Renal pelvis (tissue), 4 donors: Measurements from ENCODE around the gene BEAN1. TPM values are rescaled to one million over a fixed set of nuclear protein-coding genes. Genes with fewer than 3 reads are reported as not detected.
A peak's percentile ranks its signal among the peaks of the same experiment; 100 is the strongest.
"Not testable (repeated sequence)": the region's sequence is repeated elsewhere in the genome, so short reads cannot be mapped to it uniquely, and the experiment has no call there.

ENCODE experiments used
- DNase-seq: peaks from one replicate; pipeline ENCODE4 v3.0.0-alpha.2; 2013
- polyA plus RNA-seq, 3 donors: library from polyadenylated mRNA; unstranded; fragments of 120-200 nt; gene quantifications; one replicate each; pipeline ENCODE4 v1.2.1, GENCODE V29; 2013; ENCODE audit not compliant: insufficient read length in 3 of 3

BEAN1 gene
- polyA plus RNA-seq, 3 donors, result 1.5 to 3.8 (median 3.4) TPM

GRCh38 chr16:66503030-66503429, 75.9 kb downstream of the BEAN1 start:
- no peak for DNase-seq

- DNase-seq, result no peak
Measured at GRCh38 chr16:66503612-66504011, 76.5 kb downstream of the BEAN1 start.

DNA sequence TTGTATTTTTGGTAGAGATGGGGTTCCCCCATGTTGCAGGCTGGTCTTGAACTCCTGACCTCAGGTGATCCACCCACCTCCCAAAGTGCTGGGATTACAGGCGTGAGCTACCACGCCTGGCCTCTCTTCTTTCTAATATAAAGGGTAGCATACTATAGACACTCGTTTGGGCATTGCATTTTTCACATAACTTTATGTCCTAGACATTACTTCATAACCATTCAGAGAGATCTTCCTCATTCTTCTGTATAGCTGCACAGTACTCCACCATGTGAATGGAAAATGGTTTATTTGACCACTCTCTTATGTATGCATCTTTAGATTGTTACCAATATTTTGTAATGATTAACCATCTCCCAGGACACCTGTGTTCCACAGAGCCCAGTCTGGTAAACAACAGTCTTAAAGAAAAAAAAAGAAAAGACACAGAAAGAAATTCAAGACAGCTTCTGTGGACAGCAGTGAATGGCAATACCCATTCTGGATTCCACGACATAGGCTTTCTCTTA, 80.7 kb downstream of the BEAN1 start:
- no peak for DNase-seq

DNA sequence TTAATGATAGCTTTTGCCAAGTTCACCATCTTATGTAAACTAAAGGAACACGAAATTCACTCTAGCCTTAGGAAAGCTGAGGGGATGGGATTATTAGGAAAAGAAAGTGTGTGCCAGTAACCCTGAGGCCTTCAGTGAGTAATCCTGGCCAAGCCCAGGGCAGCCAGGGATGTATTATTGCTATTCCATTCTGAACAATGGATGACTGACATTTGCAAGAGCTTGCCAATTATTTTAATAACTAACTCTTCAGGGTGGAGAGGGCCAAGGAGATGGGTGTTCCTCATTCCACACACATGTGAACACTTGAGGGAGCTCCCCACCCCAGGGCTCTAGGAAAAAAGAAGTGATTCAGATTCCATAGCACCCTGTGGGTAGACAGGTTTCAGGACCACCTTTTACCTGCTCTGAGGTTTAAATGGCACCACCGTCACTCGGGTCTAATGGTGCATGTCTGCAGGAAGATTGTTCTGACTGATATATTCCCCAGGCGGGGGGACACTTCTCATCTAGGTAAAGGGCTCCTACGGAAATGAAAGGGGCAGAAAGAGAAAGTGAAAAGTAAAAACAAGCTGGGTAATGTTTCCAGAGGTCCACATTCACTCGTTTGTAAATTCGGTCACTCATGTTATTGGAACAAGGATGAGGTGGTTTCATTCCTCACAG, 81.3 kb downstream of the BEAN1 start:
- DNase-seq, result no peak

DNA sequence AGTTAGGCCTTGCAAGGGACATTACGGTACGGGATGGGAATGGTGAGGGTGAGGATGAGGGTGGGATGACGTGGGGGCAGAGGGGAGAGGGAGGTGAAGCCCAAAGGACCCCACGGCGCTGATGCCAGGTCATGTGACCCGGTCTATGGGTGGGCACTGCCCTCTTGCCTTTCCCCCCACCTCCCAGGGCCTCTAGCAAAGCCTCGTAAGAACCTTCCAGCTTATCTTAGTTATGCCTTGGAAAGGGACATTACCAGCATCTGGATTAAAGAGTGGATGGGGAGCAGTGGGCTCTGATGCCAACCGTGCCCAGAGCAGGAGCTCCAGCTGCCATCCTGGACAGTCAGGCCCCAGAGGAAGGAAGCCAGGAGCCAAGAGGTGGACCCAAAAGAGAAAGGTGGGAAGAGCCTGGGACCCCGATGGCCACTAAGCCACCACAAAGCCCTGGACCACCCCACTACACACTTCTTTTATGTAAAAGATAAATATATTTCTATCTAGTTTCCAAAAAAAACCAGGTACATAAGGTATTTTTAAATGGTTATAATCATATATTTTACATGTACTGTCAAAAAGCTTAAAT, 81.9 kb downstream of the BEAN1 start:
- DNase-seq, result no peak

GRCh38 chr16:66509576-66509975, 82.5 kb downstream of the BEAN1 start:
- DNase-seq, result no peak

- no peak for DNase-seq
Measured at GRCh38 chr16:66510298-66510697, 83.2 kb downstream of the BEAN1 start.

DNA sequence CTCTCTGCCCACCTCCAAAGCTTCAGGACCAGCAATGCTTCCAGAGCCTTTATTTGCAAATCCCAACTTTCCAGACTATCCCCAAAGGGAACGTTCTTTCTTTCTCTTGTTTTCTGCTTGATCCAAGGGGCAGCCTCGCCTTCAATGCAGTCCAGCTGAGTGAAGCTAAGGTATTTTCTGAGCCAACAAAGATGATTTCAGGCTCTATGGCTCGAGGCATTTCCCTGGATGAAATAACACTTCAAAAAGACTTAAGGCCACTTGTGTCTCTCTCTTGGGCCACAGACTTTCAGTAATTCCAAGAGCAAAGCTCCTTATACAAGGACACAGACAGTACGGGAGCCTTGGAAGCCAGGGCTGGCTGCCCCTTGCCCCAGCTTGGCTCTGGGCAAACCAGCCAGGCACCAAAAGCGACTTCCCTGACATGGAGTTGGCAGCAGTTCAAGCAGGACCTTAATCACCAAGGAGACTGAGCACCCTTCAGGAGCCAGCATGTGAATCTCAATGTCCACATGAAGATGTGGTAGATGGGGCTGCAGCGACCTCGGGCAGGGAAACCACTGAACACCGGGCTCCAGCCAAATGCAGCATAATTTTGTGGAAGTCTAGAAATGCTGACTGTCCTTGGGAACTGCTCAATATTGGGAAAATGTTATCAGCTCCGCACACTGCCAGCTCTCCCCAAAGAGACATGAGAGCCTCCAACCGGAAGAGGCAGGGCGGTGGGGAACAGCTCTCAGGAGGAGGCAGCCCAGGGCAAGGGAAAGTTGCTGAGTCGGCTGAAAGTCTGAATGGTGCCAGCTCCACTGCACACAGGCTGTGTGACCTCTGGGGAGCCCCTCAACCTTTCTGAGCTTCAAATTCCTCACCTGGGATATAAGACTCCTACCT, 83.9 kb downstream of the BEAN1 start:
- DNase-seq, result no peak

DNA sequence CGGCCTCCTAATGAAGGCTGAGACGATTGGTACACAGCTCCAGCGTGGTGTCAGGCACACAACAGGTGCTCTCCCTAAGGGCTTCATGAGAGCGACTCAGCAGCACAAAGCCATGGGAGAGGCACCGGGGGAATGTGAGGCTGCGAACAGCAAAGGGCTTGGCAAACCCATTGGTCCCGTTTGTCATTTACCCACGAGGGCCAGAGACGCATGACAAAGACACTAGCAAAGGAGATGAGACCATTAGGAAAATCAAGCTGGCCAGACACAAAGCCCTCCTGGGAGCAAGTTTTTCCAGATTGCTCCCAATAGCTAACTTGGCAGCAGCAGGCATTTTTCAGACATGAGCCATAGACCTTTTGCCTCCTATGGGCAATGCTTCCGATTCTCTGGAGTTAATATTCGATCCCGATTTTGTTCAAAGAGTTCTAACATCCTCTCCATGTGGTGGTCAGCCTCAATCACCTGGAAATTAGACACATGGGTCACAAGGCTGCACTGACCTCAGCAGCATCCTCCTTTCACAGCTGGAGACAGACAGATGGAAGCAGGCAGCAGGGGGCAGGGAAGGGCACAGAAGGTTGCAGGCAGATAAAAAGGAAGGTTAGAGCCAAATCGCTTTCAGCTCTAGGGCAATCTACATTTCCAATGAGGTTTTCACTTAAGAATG, 84.6 kb downstream of the BEAN1 start:
- no peak for DNase-seq

- no peak for DNase-seq
Measured at GRCh38 chr16:66512272-66513110, 85.4 kb downstream of the BEAN1 start.

GRCh38 chr16:66513111-66513723, 86.1 kb downstream of the BEAN1 start:
- no peak for DNase-seq

GRCh38 chr16:66514391-66514790, 87.3 kb downstream of the BEAN1 start:
- not testable (repeated sequence) for DNase-seq

- not testable (repeated sequence) for DNase-seq
Measured at GRCh38 chr16:66514980-66515595, 88.0 kb downstream of the BEAN1 start.

DNA sequence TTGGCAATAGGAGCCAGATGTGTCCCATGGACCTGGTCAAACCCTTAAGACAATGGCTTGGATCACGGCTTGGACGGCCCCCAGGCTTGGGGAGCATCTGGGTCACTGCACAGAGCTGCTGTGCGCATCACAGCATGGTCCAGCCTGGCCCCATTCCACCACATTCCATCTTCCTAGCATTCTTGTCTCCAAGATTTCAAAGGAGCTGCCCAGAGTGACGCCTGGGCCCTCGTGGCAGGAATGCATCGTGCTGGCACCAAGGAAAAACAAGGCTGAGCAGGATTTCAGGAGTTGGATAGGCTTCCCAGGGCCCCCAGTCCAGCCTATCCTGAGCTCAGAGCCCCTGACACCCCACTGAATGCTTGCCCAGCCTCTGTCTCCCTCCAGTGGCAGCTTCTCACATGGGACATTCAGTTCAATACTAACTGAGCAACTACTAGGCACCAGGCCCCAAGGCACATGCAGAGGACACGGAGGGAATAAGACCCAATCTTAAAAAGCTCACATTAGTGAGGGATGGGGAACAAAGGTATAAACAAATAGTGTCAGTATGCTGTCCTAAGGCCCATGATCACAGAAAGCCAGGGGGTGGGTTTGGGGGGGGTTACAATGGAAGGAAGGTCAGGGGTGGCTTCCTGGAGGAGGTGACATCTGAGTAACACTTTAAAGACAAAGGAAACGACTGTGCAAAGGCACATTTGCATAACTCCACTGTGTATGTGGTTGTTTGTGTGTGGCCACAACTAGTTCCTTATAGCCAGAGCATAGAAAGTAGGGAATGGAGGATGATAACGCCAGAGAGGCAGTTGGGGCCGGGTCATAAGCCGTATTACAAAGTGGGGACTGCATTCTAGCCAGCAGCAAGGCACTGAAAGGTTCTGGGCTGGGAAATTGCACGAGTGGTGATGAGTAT, 88.8 kb downstream of the BEAN1 start:
- DNase-seq, result no peak

DNA sequence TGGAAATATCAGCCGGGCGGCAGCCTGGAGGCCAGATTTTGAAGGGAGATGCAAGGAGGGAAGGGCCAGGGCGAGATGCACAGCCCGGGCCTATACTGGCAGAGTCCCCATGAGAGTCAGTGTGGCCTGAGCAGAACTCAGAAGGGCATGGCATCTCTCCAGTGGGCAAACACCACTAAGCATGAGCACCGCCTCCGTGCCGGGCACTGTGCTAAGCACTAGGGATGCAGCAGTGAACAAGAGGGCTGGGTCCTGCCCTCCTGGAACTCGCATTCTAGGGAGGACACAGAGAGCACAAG, 89.4 kb downstream of the BEAN1 start:
- no peak for DNase-seq

DNA sequence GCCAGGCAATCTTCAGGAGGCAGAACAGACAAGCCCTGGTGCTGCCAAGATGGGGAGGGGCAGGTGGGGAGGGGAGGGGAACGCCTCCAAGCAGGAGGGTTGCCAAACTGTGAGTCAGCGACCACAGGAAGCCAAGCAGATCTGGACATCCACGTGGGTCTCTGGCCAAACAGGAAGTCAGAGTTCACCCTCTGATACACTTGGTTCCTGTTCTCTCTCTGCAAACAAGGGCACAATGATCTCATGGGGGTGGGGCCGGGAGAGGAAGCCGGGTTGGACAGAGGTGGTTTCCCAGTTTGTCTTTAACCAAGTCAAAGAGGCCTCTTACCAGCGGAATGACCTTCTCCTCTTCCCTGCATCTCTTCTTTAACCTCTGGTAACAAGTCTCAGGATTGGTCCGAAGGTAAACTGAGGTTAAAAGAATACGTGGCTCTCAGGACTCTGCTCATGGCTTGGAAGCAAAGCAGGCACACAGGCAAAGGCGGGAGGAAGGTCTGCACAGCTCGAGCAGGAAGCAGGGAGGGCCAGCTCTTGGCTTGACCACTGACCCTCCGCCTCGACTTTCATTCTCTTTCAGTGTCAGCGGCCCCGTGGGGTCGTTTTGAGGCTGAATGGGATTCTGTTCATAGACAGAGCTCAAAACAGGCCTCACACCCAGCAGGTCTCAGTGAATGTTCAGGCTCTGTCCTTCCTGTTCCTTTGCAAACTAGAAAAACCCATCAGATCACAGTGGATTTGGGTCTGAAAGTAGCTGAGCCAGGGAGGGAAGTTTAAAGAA, 89.9 kb downstream of the BEAN1 start:
- peak; percentile 86 for DNase-seq

- no peak for DNase-seq
Measured at GRCh38 chr16:66517586-66518263, 90.6 kb downstream of the BEAN1 start.
